Suprapubic skin (tissue), 4 donors: ENCODE data around the gene SERINC5.

Experiments
- CTCF ChIP-seq, 2 donors: fragments of 200-600 bp in 1 of 2; fragments of 450-650 bp in 1 of 2; sonication (generic) in 1 of 2; IDR thresholded peaks; one replicate each; pipeline ENCODE4 v1.5.1; 2016 to 2019; ENCODE audit warnings: antibody characterized with exemption in 2 of 2, mild to moderate bottlenecking in 1 of 2, moderate library complexity in 1 of 2
- EP300 ChIP-seq: sonication (generic); formaldehyde crosslinking; IDR thresholded peaks from one replicate; pipeline ENCODE4 v1.6.1; 2017; ENCODE audit warnings: antibody characterized with exemption
- POLR2A ChIP-seq, 2 donors: fragments of 450-650 bp; IDR thresholded peaks; one replicate each; pipeline ENCODE4 v1.6.1; 2017; ENCODE audit warnings: antibody characterized with exemption in 2 of 2, mild to moderate bottlenecking in 2 of 2, moderate library complexity in 2 of 2
- POLR2AphosphoS5 ChIP-seq, 3 donors: sonication (generic); formaldehyde crosslinking; IDR thresholded peaks; one replicate each; pipeline ENCODE4 v1.6.1; 2017; ENCODE audit warnings: antibody characterized with exemption in 3 of 3

- no peak for TF ChIP-seq EP300
- TF ChIP-seq CTCF (IDR thresholded peaks at IDR 0.05): no peak
- no peak for TF ChIP-seq POLR2A (IDR thresholded peaks at IDR 0.05)
- no peak for TF ChIP-seq POLR2AphosphoS5 (IDR thresholded peaks at IDR 0.05)
These were observed 162.1 kb downstream of the SERINC5 start for GRCh38 chr5:80093796-80094195.
